AG04449 (cell line): ENCODE measurements around the gene TP53BP2.

Experiments used
- CTCF ChIA-PET: fragments of 350-600 bp; formaldehyde crosslinking; extraction: SDS; loops from one replicate; lab custom pipeline; 2021; ENCODE audit warnings: antibody characterized with exemption; lab: Yijun Ruan, JAX
- POLR2A ChIA-PET: fragments of 400-600, 350-600 bp; formaldehyde crosslinking; extraction: SDS; loops from one replicate; lab custom pipeline; 2020; ENCODE audit warnings: antibody characterized with exemption, inconsistent platforms; lab: Yijun Ruan, JAX
- DNase-seq: peaks from one replicate; pipeline ENCODE4 v3.0.0-alpha.2; 2010; ENCODE audit warnings: low read depth, low spot score
- H3K4me3 ChIP-seq: 2 replicates; pipeline ENCODE4 v1.5.1; 2011; ENCODE audit warnings: low read depth, mild to moderate bottlenecking, control low read depth, low read length
- CTCF ChIP-seq: IDR thresholded peaks from one replicate; pipeline ENCODE4 v1.5.1; 2011; ENCODE audit warnings: mild to moderate bottlenecking, moderate library complexity, low read length, control low read depth, inconsistent platforms; ENCODE audit not compliant: insufficient read depth; ENCODE audit errors: missing control alignments

The TP53BP2 gene

GRCh38 chr1:223755992-223756775 is 89.6 kb downstream of the TP53BP2 start:
- DNase-seq: no peak
- TF ChIP-seq CTCF: no peak
- CTCF ChIA-PET: interaction anchor here (0.9 to 1.0 kb wide), 2 partner anchors 45 to 57 kb away, joined by 3 to 6 read pairs; no protein-coding TSS in a partner anchor
- POLR2A ChIA-PET: interaction anchor here (0.7 kb wide), 1 partner anchor 14 kb away, joined by 3 read pairs; no protein-coding TSS in a partner anchor
- no peak overlapping the region for H3K4me3 ChIP-seq

GRCh38 chr1:223755432-223755792 is 90.3 kb downstream of the TP53BP2 start:
- H3K4me3 ChIP-seq: no peak overlapping the region
- no peak for TF ChIP-seq CTCF
- no peak for DNase-seq
- ChIA-PET POLR2A (no interaction called here), CTCF (no interaction called here)

- TF ChIP-seq CTCF: no peak
- POLR2A ChIA-PET: no interaction called here
- CTCF ChIA-PET: no interaction called here
- H3K4me3 ChIP-seq: no peak overlapping the region
- no peak for DNase-seq
Observed at GRCh38 chr1:223754681-223755431, 90.9 kb downstream of the TP53BP2 start.

DNA sequence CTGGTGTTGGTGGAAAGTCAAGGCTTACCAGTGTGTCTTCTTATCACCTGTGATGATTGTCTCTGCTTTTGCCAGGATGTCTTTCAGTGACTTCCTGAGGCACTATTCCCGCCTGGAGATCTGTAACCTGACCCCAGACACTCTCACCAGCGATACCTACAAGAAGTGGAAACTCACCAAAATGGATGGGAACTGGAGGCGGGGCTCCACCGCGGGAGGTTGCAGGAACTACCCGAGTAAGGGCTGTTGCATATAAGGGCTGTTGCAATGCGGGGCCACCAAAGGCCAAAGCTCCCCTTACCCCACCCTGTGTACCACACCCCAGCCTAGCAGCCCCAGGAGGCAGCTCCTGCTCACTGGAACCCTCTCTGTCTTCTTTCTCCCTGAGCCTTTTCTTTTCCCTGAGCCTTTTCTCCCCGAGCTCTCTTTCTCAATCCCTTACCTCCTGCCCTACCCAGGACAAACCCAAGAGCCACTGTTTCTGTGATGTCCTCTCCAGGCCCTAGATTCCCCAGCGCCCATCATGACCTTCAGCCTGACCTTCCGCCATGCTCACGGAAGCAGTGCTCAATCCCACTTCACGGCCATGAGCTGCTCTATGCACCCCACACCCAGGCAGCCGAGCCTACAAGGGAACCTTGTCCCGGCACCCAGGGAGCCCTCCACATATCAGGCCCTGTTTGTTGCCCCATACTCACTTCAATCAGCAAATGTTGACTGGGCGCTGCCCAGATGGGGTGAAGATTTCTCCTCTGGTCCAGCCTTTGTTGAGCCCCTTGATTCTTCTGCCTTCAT is 92.8 kb downstream of the TP53BP2 start:
- no peak for TF ChIP-seq CTCF
- ChIA-PET CTCF (interaction anchor here (0.7 to 9.0 kb wide), 11 partner anchors 8 to 60 kb away, joined by 3 to 122 read pairs (median 13); partner anchors contain the start of gene CAPN2), POLR2A (no interaction called here)
- H3K4me3 ChIP-seq: no peak overlapping the region
- no peak for DNase-seq

GRCh38 chr1:223751696-223752095 is 94.1 kb downstream of the TP53BP2 start:
- CTCF ChIA-PET: interaction anchor here (0.8 to 9.0 kb wide), 8 partner anchors 9 to 55 kb away, joined by 4 to 122 read pairs (median 38); partner anchors contain the start of gene CAPN2
- H3K4me3 ChIP-seq: no peak overlapping the region
- POLR2A ChIA-PET: interaction anchor here (0.7 kb wide), 1 partner anchor 36 kb away, joined by 3 read pairs; no protein-coding TSS in a partner anchor
- no peak for DNase-seq
- no peak for TF ChIP-seq CTCF
